HL-60 (cell line): ENCODE results near the gene TMEM82.

Source experiments
- DNase-seq, 2 experiments: peaks; one replicate each; pipeline ENCODE4 v3.0.0-alpha.2; 2010 to 2020; ENCODE audit warnings: low read depth in 1 of 2, low spot score in 1 of 2
- H3K27ac ChIP-seq: fragments of 250-450 bp; sonication (Bioruptor Pico); replicated peaks from 2 replicates; pipeline ENCODE4 v1.5.1; 2020; ENCODE audit warnings: mild to moderate bottlenecking, moderate library complexity
- H3K27me3 ChIP-seq: fragments of 250-450 bp; sonication (Bioruptor Pico); 2 replicates; pipeline ENCODE4 v1.5.1; 2021; ENCODE audit warnings: mild to moderate bottlenecking, moderate library complexity; ENCODE audit not compliant: insufficient read depth, poor library complexity, severe bottlenecking
- H3K4me3 ChIP-seq: replicated peaks from 2 replicates; pipeline ENCODE4 v1.5.1; 2011; ENCODE audit warnings: mild to moderate bottlenecking, control low read depth, low read length; ENCODE audit not compliant: insufficient read depth
- CTCF ChIP-seq: IDR thresholded peaks from one replicate; pipeline ENCODE4 v1.5.1; 2011; ENCODE audit warnings: low read length, control low read depth, inconsistent platforms; ENCODE audit not compliant: insufficient read depth
- GABPA ChIP-seq: IDR thresholded peaks from 2 replicates; pipeline ENCODE4 v1.6.1; 2012; ENCODE audit warnings: low read depth
- POLR2AphosphoS5 ChIP-seq: IDR thresholded peaks from 2 replicates; pipeline ENCODE4 v1.6.1; 2012; ENCODE audit warnings: low read depth
- REST ChIP-seq: IDR thresholded peaks from 2 replicates; pipeline ENCODE4 v1.6.1; 2012; ENCODE audit warnings: low read depth; ENCODE audit not compliant: insufficient replicate concordance
- SPI1 ChIP-seq: IDR thresholded peaks from 2 replicates; pipeline ENCODE4 v1.6.1; 2012; ENCODE audit warnings: low read depth, mild to moderate bottlenecking, borderline replicate concordance

The TMEM82 gene

GRCh38 chr1:15775706-15776105 is 33.4 kb downstream of the TMEM82 start:
- H3K27me3 ChIP-seq, result peaks cover 3% of the 10 kb centered on the region
- no peak overlapping the region for H3K27ac ChIP-seq
- H3K4me3 ChIP-seq, result no peak overlapping the region
- no peak for DNase-seq
- TF ChIP-seq GABPA (no peak), CTCF (no peak), SPI1 (no peak), REST (no peak), POLR2AphosphoS5 (no peak)

GRCh38 chr1:15777909-15778707 is 35.8 kb downstream of the TMEM82 start:
- DNase-seq, result no peak
- TF ChIP-seq GABPA (no peak), CTCF (no peak), SPI1 (no peak), POLR2AphosphoS5 (no peak), REST (no peak)
- H3K27me3 ChIP-seq, result peaks cover 3% of the 10 kb centered on the region
- no peak overlapping the region for H3K27ac ChIP-seq
- H3K4me3 ChIP-seq, result no peak overlapping the region

GRCh38 chr1:15785683-15786082 is 43.4 kb downstream of the TMEM82 start:
- no peak for TF ChIP-seq SPI1
- no peak for TF ChIP-seq CTCF
- TF ChIP-seq REST, result no peak
- no peak for TF ChIP-seq POLR2AphosphoS5
- TF ChIP-seq GABPA, result no peak
- no peak for DNase-seq
- no peak overlapping the region for H3K27ac ChIP-seq
- no peak overlapping the region for H3K4me3 ChIP-seq
- no peaks in the 10 kb centered on the region for H3K27me3 ChIP-seq
